ENCODE measurements around the gene SELENON. TPM values are rescaled to one million over a fixed set of nuclear protein-coding genes. Genes with fewer than 3 reads are reported as not detected.

The SELENON gene
- total RNA-seq, 1 experiment from 2014 or later, result 90.9 TPM

- Histone ChIP-seq H4K8ac (replicated peaks; ENCODE audit: insufficient read length, low read depth, low read length) (no peak overlapping the region), H3K79me2 (ENCODE audit: insufficient read depth, low read length) (no peaks in the 10 kb centered on the region), H2AK5ac (ENCODE audit: insufficient read length, low read length) (no peak overlapping the region), H2BK120ac (ENCODE audit: low read depth, low read length, poor library complexity, severe bottlenecking) (no peak overlapping the region), H3K23me2 (ENCODE audit: insufficient read length, low read depth, low read length, poor library complexity, severe bottlenecking) (no peaks in the 10 kb centered on the region), H3K27ac (ENCODE audit: insufficient read length, low read depth, low read length) (no peak overlapping the region), H3T11ph (ENCODE audit: low read length) (no peak overlapping the region), H2BK15ac (ENCODE audit: low read depth, low read length) (no peak overlapping the region), H3K9me3 (ENCODE audit: control insufficient read depth, low read depth, low read length) (no peaks in the 10 kb centered on the region), H3K27me3 (ENCODE audit: insufficient read depth, low read length) (no peaks in the 10 kb centered on the region), H3K4ac (ENCODE audit: low read depth, low read length) (no peak overlapping the region), H3K9ac (ENCODE audit: extremely low read depth, insufficient read length, low read length) (no peak overlapping the region), H3K56ac (ENCODE audit: insufficient read length, low read depth, low read length) (no peak overlapping the region), H3K14ac (ENCODE audit: insufficient read depth, low read length) (no peak overlapping the region; the same call in 1 of the 2 replicates), H2AFZ (ENCODE audit: low read length) (no peak overlapping the region), H4K5ac (ENCODE audit: insufficient read length, low read depth, low read length) (no peak overlapping the region), H2BK12ac (ENCODE audit: insufficient read length, low read depth, low read length) (no peak overlapping the region), H3K79me1 (ENCODE audit: insufficient read depth, low read depth, low read length, poor library complexity, severe bottlenecking) (no peaks in the 10 kb centered on the region), H3K18ac (ENCODE audit: insufficient read length, low read depth, low read length) (no peak overlapping the region), H3K4me1 (ENCODE audit: insufficient read depth, low read length) (no peaks in the 10 kb centered on the region), H4K20me1 (ENCODE audit: control insufficient read depth, insufficient read depth, insufficient read length) (no peaks in the 10 kb centered on the region), H3K4me2 (ENCODE audit: insufficient read depth, insufficient read length, low read length) (no peak overlapping the region), H2BK5ac (ENCODE audit: insufficient read length, low read length) (no peak overlapping the region), H3K23ac (ENCODE audit: insufficient read length, low read depth, low read length) (no peak overlapping the region), H4K91ac (ENCODE audit: insufficient read length, low read depth, low read length) (no peak overlapping the region), H2BK20ac (ENCODE audit: low read depth, low read length, poor library complexity, severe bottlenecking) (no peak overlapping the region)
- Mint-ChIP-seq H3K36me3 (ENCODE audit: insufficient read depth in 1 of 3, low read depth in 3 of 3) (peaks cover 10 to 49% (median 25%) of the 10 kb centered on the region in 3 experiments; a peak in 6 of 7 replicates), H3K27ac (no peak overlapping the region), H3K4me1 (peaks cover 11 to 24% of the 10 kb centered on the region in 2 experiments), H3K9me3 (no peaks in the 10 kb centered on the region), H3K4me3 (no peak overlapping the region), H3K27me3 (ENCODE audit: low read depth) (no peaks in the 10 kb centered on the region)
- WGBS (ENCODE audit: extremely low coverage, insufficient read length, low lambda C conversion rate), result no CpG with 5 or more reads among the region's 4 CpGs
- DNase-seq, result no peak
- TF ChIP-seq CTCF (conservative IDR thresholded peaks at IDR 0.05), result no peak
Observed at GRCh38 chr1:25806418-25806817, 6.4 kb downstream of the SELENON start.

All from H9 (cell line).